Progenitor cell of endocrine pancreas (in vitro differentiated cells): ENCODE data around the gene TRPM1. TPM values are rescaled to one million over a fixed set of nuclear protein-coding genes. Genes with fewer than 3 reads are reported as not detected.

Experiments used
- DNase-seq: peaks from one replicate; pipeline ENCODE4 v3.0.0; 2021; ENCODE audit warnings: low spot score; ENCODE audit not compliant: unreplicated experiment
- H3K27ac Mint-ChIP-seq: 2 replicates; pipeline ENCODE4 v1.8.0; 2021; ENCODE audit warnings: mild to moderate bottlenecking, moderate library complexity, mixed read lengths
- H3K27me3 Mint-ChIP-seq: 2 replicates; pipeline ENCODE4 v1.8.0; 2021; ENCODE audit warnings: mixed read lengths
- H3K36me3 Mint-ChIP-seq: 2 replicates; pipeline ENCODE4 v1.8.0; 2022; ENCODE audit warnings: mixed read lengths; ENCODE audit not compliant: insufficient read depth
- H3K4me1 Mint-ChIP-seq: 2 replicates; pipeline ENCODE4 v1.8.0; 2021; ENCODE audit warnings: low read depth, mixed read lengths
- H3K4me3 Mint-ChIP-seq: 2 replicates; pipeline ENCODE4 v1.8.0; 2021; ENCODE audit warnings: low read depth, mild to moderate bottlenecking, moderate library complexity, mixed read lengths
- H3K9me3 Mint-ChIP-seq: 2 replicates; pipeline ENCODE4 v1.8.0; 2021; ENCODE audit warnings: low read depth, mixed read lengths
- total RNA-seq: library from RNA; stranded (reverse); gene quantifications from 2 replicates; pipeline ENCODE4 v1.2.1, GENCODE V29; 2021
- TF ChIP-seq, protein P1 (sequence below): fragments of 200-600 bp; sonication (generic); IDR thresholded peaks from one replicate; pipeline ENCODE4 v1.5.0; 2021; ENCODE audit warnings: antibody characterized with exemption, mild to moderate bottlenecking; ENCODE audit not compliant: unreplicated experiment

TRPM1 gene
- total RNA-seq, 1 donor from 2014 or later: not detected

DNA sequence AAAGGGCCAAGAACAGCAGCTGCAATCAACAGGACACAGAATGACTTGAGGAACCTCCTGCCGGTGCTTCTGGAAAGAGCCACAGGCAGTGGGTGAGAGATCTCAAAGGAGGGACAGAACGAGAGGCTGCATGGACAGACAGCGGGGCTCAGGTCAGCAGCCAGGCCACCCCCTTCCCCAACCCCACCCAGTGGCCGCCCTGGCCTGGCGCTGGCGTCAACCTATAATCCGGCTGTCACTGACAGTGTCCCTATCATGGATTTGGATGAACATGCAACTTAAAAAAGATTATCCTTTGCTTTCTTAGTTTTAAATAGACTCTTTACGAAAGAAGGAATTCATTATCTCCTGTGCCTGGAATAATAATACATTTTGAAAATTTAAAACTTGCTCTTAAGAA lies 54.1 kb downstream of the TRPM1 start:
- Mint-ChIP-seq H3K9me3 (no peaks in the 10 kb centered on the region), H3K27me3 (peaks cover 14% of the 10 kb centered on the region), H3K4me3 (no peak overlapping the region), H3K27ac (no peak overlapping the region), H3K36me3 (no peaks in the 10 kb centered on the region), H3K4me1 (peaks cover 5% of the 10 kb centered on the region)
- DNase-seq: no peak
- TF ChIP-seq, protein P1, sequence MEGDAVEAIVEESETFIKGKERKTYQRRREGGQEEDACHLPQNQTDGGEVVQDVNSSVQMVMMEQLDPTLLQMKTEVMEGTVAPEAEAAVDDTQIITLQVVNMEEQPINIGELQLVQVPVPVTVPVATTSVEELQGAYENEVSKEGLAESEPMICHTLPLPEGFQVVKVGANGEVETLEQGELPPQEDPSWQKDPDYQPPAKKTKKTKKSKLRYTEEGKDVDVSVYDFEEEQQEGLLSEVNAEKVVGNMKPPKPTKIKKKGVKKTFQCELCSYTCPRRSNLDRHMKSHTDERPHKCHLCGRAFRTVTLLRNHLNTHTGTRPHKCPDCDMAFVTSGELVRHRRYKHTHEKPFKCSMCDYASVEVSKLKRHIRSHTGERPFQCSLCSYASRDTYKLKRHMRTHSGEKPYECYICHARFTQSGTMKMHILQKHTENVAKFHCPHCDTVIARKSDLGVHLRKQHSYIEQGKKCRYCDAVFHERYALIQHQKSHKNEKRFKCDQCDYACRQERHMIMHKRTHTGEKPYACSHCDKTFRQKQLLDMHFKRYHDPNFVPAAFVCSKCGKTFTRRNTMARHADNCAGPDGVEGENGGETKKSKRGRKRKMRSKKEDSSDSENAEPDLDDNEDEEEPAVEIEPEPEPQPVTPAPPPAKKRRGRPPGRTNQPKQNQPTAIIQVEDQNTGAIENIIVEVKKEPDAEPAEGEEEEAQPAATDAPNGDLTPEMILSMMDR: no peak

DNA sequence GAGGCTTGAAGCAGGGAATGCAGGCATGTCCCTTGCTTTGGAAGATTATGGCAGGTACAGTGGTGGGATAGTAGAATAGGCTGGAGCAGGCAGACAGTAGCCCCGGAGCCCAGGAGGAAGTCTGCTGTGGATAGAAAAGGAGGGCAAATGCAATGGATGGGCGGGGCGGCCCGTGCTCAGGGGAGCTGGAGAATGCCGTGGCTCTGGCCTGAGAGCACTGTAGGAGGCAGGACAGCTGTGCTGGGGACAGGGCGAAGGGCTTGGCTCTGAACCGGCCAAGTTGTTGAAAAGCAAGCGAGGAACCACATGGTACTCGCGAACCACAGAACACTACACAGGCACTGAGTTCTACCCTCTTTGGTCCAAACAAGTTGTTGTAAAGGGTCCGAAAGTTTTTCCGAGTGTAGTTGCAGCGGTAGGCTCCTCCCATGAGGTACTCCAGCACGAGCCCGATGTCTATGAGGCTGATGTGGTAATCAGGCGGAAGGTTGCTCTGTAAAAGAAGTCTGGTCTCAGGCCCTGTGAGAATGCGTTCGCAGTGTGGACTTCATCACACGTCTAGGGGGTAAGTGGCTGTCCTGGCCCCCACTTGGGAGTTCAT lies 54.7 kb downstream of the TRPM1 start:
- no peak for DNase-seq
- TF ChIP-seq, protein P1: no peak
- no peaks in the 10 kb centered on the region for H3K36me3 Mint-ChIP-seq
- peaks cover 14% of the 10 kb centered on the region for H3K27me3 Mint-ChIP-seq
- no peaks in the 10 kb centered on the region for H3K9me3 Mint-ChIP-seq
- H3K4me1 Mint-ChIP-seq: peaks cover 5% of the 10 kb centered on the region
- no peak overlapping the region for H3K4me3 Mint-ChIP-seq
- no peak overlapping the region for H3K27ac Mint-ChIP-seq

DNA sequence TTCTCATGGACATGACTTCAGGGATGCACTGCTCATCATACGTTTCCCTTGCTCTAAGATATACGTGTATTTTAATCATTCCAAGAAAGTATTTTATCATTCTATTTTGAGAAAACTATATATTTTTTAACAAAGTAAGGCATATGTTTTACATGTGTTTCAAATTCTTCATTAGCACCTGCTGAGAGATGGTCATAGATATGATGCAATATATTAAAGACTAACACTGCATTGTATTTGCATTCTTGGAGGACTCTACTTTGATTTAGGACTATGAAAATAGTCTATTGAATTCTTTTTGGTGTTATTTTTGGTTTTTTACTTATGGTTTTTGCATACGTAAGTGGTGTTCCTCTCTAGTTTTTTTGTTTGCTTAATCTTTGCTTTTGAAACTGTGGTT lies 55.9 kb downstream of the TRPM1 start:
- Mint-ChIP-seq H3K36me3 (no peaks in the 10 kb centered on the region), H3K4me3 (no peak overlapping the region), H3K27me3 (peaks cover 9% of the 10 kb centered on the region), H3K9me3 (no peaks in the 10 kb centered on the region), H3K27ac (no peak overlapping the region), H3K4me1 (peaks cover 5% of the 10 kb centered on the region)
- TF ChIP-seq, protein P1: no peak
- DNase-seq: no peak

DNA sequence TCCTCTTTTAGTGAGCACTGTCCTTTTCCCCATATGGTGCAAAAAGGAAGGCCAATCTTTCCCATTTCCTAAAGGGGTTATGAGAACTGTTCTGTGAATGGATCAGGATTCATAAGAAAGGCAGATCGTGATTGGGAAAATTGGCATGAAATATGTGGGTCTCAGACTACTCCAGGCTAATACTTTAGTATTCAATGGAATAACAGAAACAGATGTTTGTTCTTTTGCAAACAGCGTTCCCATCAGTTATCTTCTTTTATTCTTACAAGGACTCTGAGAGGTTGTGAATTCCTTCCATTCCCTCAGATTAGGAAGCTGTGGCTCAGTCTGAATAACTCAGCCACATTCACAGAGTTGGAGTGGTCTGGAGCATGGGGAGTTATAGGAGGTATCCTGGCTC lies 58.8 kb downstream of the TRPM1 start:
- H3K36me3 Mint-ChIP-seq: no peaks in the 10 kb centered on the region
- no peaks in the 10 kb centered on the region for H3K9me3 Mint-ChIP-seq
- H3K4me3 Mint-ChIP-seq: no peak overlapping the region
- TF ChIP-seq, protein P1: no peak
- DNase-seq: no peak
- no peak overlapping the region for H3K27ac Mint-ChIP-seq
- H3K27me3 Mint-ChIP-seq: peaks cover 6% of the 10 kb centered on the region
- H3K4me1 Mint-ChIP-seq: peaks cover 5% of the 10 kb centered on the region

DNA sequence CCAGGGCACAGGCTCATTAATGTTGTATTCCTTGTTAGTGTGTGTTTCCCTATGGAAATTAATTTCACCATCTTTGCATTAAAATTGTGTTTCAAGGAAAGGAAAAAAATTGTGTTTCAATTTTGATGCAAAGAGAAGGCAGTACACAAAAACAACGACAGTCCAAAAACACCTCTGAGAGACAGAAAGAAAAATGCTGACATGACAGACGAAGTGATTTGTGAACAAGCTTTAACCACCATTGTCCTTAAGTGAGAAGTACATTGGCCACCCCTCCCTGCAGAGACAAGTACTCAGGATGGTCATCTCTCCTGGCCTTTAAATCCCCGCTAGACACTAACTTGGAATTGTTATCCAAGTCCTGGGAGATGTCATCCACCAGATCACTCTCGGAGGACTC lies 59.9 kb downstream of the TRPM1 start:
- H3K27me3 Mint-ChIP-seq: peaks cover 5% of the 10 kb centered on the region
- peaks cover 5% of the 10 kb centered on the region for H3K4me1 Mint-ChIP-seq
- TF ChIP-seq, protein P1: no peak
- H3K27ac Mint-ChIP-seq: no peak overlapping the region
- H3K4me3 Mint-ChIP-seq: no peak overlapping the region
- no peak for DNase-seq
- no peaks in the 10 kb centered on the region for H3K36me3 Mint-ChIP-seq
- H3K9me3 Mint-ChIP-seq: no peaks in the 10 kb centered on the region
